Hepatocyte (in vitro differentiated cells): ENCODE measurements around the gene PCGF3.

Experiments
- EZH2 ChIP-seq: fragments of 200-600 bp; sonication (generic); IDR thresholded peaks from 2 replicates; pipeline ENCODE4 v1.6.1; 2016; ENCODE audit warnings: antibody characterized with exemption, mild to moderate bottlenecking, borderline replicate concordance
- EZH2phosphoT487 ChIP-seq: fragments of 200-600 bp; sonication (generic); IDR thresholded peaks from one replicate; pipeline ENCODE4 v1.6.1; 2018; ENCODE audit warnings: antibody characterized with exemption, mild to moderate bottlenecking, low read depth, moderate library complexity; ENCODE audit not compliant: unreplicated experiment, severe bottlenecking
- TF ChIP-seq, protein P1 (sequence below): fragments of 200-600 bp; sonication (generic); IDR thresholded peaks from 2 replicates; pipeline ENCODE4 v1.5.1; 2016; ENCODE audit warnings: antibody characterized with exemption, mild to moderate bottlenecking; ENCODE audit not compliant: poor library complexity

DNA sequence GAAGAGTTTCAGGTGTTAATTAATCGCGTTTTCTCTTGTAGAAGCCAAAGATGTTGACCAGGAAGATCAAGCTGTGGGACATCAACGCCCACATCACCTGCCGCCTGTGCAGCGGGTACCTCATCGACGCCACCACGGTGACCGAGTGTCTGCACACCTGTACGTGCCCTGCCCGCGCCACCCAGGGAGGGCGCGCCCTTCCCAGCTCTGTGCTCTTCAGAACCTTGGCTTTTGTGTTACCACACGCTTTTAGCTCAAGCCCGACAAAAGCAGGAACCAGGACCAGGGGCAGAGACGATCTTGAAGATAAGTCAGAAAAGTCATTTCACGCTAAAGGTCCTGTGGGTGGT lies 28.0 kb downstream of the PCGF3 start:
- TF ChIP-seq, protein P1, sequence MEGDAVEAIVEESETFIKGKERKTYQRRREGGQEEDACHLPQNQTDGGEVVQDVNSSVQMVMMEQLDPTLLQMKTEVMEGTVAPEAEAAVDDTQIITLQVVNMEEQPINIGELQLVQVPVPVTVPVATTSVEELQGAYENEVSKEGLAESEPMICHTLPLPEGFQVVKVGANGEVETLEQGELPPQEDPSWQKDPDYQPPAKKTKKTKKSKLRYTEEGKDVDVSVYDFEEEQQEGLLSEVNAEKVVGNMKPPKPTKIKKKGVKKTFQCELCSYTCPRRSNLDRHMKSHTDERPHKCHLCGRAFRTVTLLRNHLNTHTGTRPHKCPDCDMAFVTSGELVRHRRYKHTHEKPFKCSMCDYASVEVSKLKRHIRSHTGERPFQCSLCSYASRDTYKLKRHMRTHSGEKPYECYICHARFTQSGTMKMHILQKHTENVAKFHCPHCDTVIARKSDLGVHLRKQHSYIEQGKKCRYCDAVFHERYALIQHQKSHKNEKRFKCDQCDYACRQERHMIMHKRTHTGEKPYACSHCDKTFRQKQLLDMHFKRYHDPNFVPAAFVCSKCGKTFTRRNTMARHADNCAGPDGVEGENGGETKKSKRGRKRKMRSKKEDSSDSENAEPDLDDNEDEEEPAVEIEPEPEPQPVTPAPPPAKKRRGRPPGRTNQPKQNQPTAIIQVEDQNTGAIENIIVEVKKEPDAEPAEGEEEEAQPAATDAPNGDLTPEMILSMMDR: no peak
- no peak for TF ChIP-seq EZH2
- TF ChIP-seq EZH2phosphoT487: no peak
